Gastroesophageal sphincter (tissue), 4 donors: ENCODE measurements around the gene SLC9A1. TPM values are rescaled to one million over a fixed set of nuclear protein-coding genes. Genes with fewer than 3 reads are reported as not detected.

Experiments
- ATAC-seq: fragments of 150-250 bp; one replicate; pipeline ENCODE4 v1.9.1; 2016; ENCODE audit warnings: mild to moderate bottlenecking, moderate library complexity
- H3K27ac ChIP-seq, 4 donors: fragments of 200-600 bp; sonication (generic) in 3 of 4; 1 replicate in 3 of 4; 2 replicates in 1 of 4; pipeline ENCODE4 v1.5.1; 2016 to 2019
- H3K27me3 ChIP-seq: fragments of 200-600 bp; sonication (generic); one replicate; pipeline ENCODE4 v1.5.1; 2019
- H3K36me3 ChIP-seq, 2 donors: fragments of 200-600 bp; sonication (generic); one replicate each; pipeline ENCODE4 v1.5.1; 2019; ENCODE audit warnings: control low read depth in 1 of 2
- H3K4me1 ChIP-seq, 3 donors: fragments of 200-600 bp; sonication (generic); 1 replicate in 2 of 3; 2 replicates in 1 of 3; pipeline ENCODE4 v1.5.1; 2016 to 2019; ENCODE audit warnings: control low read depth in 2 of 3
- H3K4me3 ChIP-seq, 2 donors: fragments of 200-600 bp; sonication (generic); one replicate each; pipeline ENCODE4 v1.5.1; 2019; ENCODE audit warnings: mild to moderate bottlenecking in 1 of 2, moderate library complexity in 1 of 2
- H3K9me3 ChIP-seq, 3 donors: fragments of 200-600 bp; sonication (generic); one replicate each; pipeline ENCODE4 v1.5.1; 2017 to 2019; ENCODE audit warnings: control low read depth in 2 of 3
- EP300 ChIP-seq: sonication (generic); formaldehyde crosslinking; IDR thresholded peaks from one replicate; pipeline ENCODE4 v1.6.1; 2017; ENCODE audit warnings: antibody characterized with exemption, mild to moderate bottlenecking
- POLR2A ChIP-seq, 2 donors: fragments of 450-650 bp; IDR thresholded peaks; one replicate each; pipeline ENCODE4 v1.6.1; 2017; ENCODE audit warnings: antibody characterized with exemption in 2 of 2, mild to moderate bottlenecking in 2 of 2, moderate library complexity in 1 of 2
- POLR2AphosphoS5 ChIP-seq: sonication (generic); formaldehyde crosslinking; IDR thresholded peaks from one replicate; pipeline ENCODE4 v1.6.1; 2017; ENCODE audit warnings: antibody characterized with exemption
- WGBS, 2 donors: methylation state at CpG; one replicate each; pipeline ENCODE4 v1.1.5; 2018; ENCODE audit warnings: low coverage in 1 of 2; 5-methylcytosine and 5-hydroxymethylcytosine counted together
- total RNA-seq, 4 donors: library from RNA; depleted of rRNA; stranded (reverse); fragments of >200 nt; gene quantifications; one replicate each; pipeline ENCODE4 v1.1.0, GENCODE V29; 2016
- TF ChIP-seq, protein P1 (sequence below), 4 experiments: fragments of 200-600 bp in 2 of 4; fragments of 450-650 bp in 2 of 4; sonication (generic) in 1 of 4; IDR thresholded peaks; one replicate each; pipeline ENCODE4 v1.5.1; 2017 to 2019; ENCODE audit warnings: antibody characterized with exemption in 4 of 4, mild to moderate bottlenecking in 2 of 4, moderate library complexity in 2 of 4

SLC9A1 gene
- total RNA-seq, 4 donors from 2014 or later: 7.2 to 27.8 (median 17.1) TPM

DNA sequence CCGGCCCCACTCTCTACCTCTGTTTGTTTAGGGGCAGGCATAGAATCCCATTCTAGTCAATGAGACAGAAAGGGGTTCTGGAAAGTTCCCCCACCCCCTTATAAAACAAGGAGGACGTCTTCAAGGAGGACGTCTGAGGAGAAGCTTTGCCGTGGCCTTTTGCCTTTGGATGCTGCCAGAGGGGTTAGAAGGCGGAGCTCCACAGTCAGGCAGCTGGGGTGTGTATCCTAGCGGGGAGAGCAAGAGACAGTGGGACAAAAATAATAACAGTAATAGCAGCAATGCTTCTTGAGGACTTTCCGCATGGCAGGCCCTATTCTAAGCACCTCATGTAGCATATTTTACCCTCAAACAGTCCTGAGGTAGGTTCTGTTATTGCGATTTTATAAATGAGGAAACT is 94.0 kb downstream of the SLC9A1 start:
- WGBS, 2 donors: 79 to 100% methylated on average over 2 to 6 of the region's 8 CpGs

DNA sequence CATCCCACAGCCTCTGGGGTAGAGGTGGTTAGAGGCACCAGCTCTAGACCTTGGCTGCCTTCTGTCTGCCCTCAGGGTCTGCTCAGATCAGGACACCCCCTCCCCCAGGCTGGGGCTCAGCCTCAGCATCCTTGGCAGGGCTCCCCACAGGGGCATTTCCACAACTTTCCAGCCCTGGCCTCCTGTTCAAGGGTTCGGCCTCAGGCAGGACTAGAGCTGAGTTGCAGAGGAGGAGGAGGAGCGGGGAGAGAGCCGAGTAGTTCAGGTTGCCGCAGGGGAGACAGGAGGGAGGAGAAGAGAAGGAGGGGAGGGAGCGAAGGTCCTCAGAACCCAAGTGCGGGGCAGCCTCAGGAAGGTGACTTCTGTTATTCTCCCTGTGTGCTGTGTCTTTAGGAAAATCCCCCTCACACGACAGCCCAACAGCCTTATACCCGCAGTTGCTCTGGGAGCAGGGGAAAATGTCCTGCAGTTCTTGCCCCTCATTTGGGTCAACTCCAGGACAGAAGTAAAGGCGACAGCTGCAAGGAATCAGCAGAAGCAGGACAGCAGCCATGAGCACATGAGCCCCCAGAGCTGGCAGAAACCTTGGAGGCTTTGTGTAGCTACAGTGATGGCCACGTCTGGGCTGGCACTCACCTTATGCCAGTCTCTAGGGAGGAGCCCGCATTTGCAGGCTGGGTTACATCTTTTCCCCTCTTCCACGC is 95.8 kb downstream of the SLC9A1 start:
- H3K27ac ChIP-seq: peak overlapping the region in 1 of 4 donors; percentile 15
- 71 to 81% methylated on average over 4 to 7 of the region's 12 CpGs for WGBS, 2 donors
- TF ChIP-seq EP300 (no peak), POLR2A (IDR thresholded peaks at IDR 0.05) (no peak), POLR2AphosphoS5 (no peak)
- TF ChIP-seq, protein P1, sequence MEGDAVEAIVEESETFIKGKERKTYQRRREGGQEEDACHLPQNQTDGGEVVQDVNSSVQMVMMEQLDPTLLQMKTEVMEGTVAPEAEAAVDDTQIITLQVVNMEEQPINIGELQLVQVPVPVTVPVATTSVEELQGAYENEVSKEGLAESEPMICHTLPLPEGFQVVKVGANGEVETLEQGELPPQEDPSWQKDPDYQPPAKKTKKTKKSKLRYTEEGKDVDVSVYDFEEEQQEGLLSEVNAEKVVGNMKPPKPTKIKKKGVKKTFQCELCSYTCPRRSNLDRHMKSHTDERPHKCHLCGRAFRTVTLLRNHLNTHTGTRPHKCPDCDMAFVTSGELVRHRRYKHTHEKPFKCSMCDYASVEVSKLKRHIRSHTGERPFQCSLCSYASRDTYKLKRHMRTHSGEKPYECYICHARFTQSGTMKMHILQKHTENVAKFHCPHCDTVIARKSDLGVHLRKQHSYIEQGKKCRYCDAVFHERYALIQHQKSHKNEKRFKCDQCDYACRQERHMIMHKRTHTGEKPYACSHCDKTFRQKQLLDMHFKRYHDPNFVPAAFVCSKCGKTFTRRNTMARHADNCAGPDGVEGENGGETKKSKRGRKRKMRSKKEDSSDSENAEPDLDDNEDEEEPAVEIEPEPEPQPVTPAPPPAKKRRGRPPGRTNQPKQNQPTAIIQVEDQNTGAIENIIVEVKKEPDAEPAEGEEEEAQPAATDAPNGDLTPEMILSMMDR (IDR thresholded peaks at IDR 0.05): no peak
- no peaks in the 10 kb centered on the region for H3K27me3 ChIP-seq
- H3K4me3 ChIP-seq: no peak overlapping the region
- H3K4me1 ChIP-seq: peaks cover 0 to 16% (median 0%) of the 10 kb centered on the region in 3 donors
- H3K9me3 ChIP-seq: no peaks in the 10 kb centered on the region
- no peaks in the 10 kb centered on the region for H3K36me3 ChIP-seq
- no peak for ATAC-seq

More for the DNA sequence above, 94.0 kb downstream of the SLC9A1 start:
- no peak for TF ChIP-seq POLR2A (IDR thresholded peaks at IDR 0.05)
- TF ChIP-seq, protein P1 (IDR thresholded peaks at IDR 0.05): no peak
- no peak for TF ChIP-seq POLR2AphosphoS5
- no peak for TF ChIP-seq EP300
- ATAC-seq: no peak
- Histone ChIP-seq H3K27ac (no peak overlapping the region), H3K4me1 (peaks cover 0 to 16% (median 0%) of the 10 kb centered on the region in 3 donors), H3K36me3 (no peaks in the 10 kb centered on the region), H3K9me3 (no peaks in the 10 kb centered on the region), H3K4me3 (no peak overlapping the region), H3K27me3 (no peaks in the 10 kb centered on the region)

DNA sequence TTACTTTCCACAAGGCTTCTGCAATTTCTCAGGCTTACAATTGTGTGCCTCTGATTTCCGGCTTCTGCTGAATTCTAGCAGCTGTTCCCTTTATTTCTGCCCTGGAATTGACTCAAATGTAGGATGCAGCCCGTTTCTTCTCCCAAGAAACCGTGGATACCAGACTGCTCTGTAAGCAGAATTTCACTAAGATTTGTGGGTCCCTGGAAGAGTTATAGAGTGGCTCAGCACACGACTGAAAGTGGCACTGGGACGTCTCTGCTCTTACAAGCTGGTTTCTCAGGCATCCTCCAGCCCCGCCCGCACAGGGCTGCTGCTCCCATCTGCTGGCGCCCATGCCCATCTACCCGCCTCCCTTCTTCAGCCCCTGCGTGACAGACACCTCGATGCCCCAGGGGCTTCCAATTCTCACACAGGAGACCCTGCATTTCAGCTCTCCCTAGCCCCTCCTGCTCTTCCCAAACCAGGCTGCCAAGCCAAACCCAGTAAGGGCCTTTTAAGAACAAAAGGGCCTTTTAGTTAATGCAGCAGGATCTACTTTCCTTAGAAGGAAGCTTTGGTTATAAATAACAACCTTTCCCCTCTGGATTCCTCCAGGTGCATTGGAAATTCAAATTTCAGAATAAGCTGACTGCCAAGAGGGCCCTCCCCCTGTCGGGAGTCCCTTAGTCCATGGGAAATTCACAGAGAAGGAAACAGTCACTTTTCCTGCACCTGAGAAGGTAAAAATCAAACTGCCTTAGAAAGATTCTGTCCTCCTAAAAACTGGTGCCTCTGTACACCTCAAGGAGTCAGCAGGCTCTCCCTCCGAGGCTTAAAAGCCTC is 96.9 kb downstream of the SLC9A1 start:
- Histone ChIP-seq H3K4me1 (peaks cover 0 to 16% (median 0%) of the 10 kb centered on the region in 3 donors), H3K36me3 (no peaks in the 10 kb centered on the region), H3K4me3 (no peak overlapping the region), H3K27me3 (no peaks in the 10 kb centered on the region), H3K9me3 (no peaks in the 10 kb centered on the region), H3K27ac (peak overlapping the region in 2 of 4 donors; percentile 41 to 48)
- no peak for ATAC-seq
- 25 to 40% methylated on average over 6 to 9 of the region's 13 CpGs for WGBS, 2 donors
- TF ChIP-seq POLR2A (IDR thresholded peaks at IDR 0.05): no peak
- no peak for TF ChIP-seq POLR2AphosphoS5
- TF ChIP-seq, protein P1 (IDR thresholded peaks at IDR 0.05): no peak
- no peak for TF ChIP-seq EP300

DNA sequence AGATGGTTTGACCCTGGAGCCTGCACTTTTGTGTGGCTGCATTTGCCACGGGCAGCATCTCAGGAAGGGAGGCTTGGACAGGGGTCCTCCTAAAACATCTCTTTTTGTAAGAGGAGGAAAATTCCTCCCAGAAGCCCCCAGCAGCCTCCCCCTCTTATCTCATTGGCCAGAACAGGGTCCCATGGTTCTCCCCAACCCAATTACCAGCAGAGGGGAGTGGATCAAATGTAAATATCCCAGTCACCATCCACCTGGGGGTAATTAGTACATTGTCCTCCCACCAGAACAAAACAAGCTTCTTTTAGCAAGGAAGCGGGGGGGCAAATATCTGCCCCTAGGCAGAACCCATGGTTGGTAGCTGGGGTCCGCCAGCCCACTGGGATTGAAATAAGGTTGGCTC is 97.5 kb downstream of the SLC9A1 start:
- 48 to 49% methylated on average over 3 of the region's 3 CpGs for WGBS, 2 donors
- no peaks in the 10 kb centered on the region for H3K36me3 ChIP-seq
- H3K9me3 ChIP-seq: no peaks in the 10 kb centered on the region
- TF ChIP-seq POLR2AphosphoS5: no peak
- no peak for TF ChIP-seq EP300
- TF ChIP-seq, protein P1 (IDR thresholded peaks at IDR 0.05): no peak
- no peak for TF ChIP-seq POLR2A (IDR thresholded peaks at IDR 0.05)
- H3K4me3 ChIP-seq: no peak overlapping the region
- peak overlapping the region in 2 of 4 donors; percentile 41 to 48 for H3K27ac ChIP-seq
- peaks cover 0 to 16% (median 0%) of the 10 kb centered on the region in 3 donors for H3K4me1 ChIP-seq
- no peaks in the 10 kb centered on the region for H3K27me3 ChIP-seq
- no peak for ATAC-seq
